CD4-positive, alpha-beta T cell treated with Interleukin-17A for 1 hour (primary cell): Measurements from ENCODE around the gene CAPN1.
"Not testable (repeated sequence)": the region's sequence is repeated elsewhere in the genome, so short reads cannot be mapped to it uniquely, and the experiment has no call there.

Experiments
- DNase-seq: peaks from one replicate; pipeline ENCODE4 v3.0.0-alpha.2; 2020

CAPN1 gene

GRCh38 chr11:65221026-65221425, 39.3 kb downstream of the CAPN1 start:
- no peak for DNase-seq

- DNase-seq = no peak
These were observed 41.3 kb downstream of the CAPN1 start for GRCh38 chr11:65223011-65223410.

- no peak for DNase-seq
These were observed 43.2 kb downstream of the CAPN1 start for GRCh38 chr11:65224930-65225278.

- peak; percentile 61 for DNase-seq
These were observed 43.8 kb downstream of the CAPN1 start for GRCh38 chr11:65225279-65226102.

GRCh38 chr11:65226103-65226442, 44.3 kb downstream of the CAPN1 start:
- no peak for DNase-seq

- no peak for DNase-seq
These were observed 46.2 kb downstream of the CAPN1 start for GRCh38 chr11:65227879-65228278.

GRCh38 chr11:65236194-65237059, 54.7 kb downstream of the CAPN1 start:
- no peak for DNase-seq

GRCh38 chr11:65238302-65238701, 56.6 kb downstream of the CAPN1 start:
- not testable (repeated sequence) for DNase-seq

- no peak for DNase-seq
These were observed 59.4 kb downstream of the CAPN1 start for GRCh38 chr11:65241134-65241533.

- no peak for DNase-seq
These were observed 60.0 kb downstream of the CAPN1 start for GRCh38 chr11:65241692-65242091.

GRCh38 chr11:65242389-65242788, 60.7 kb downstream of the CAPN1 start:
- no peak for DNase-seq

GRCh38 chr11:65243797-65244196, 62.1 kb downstream of the CAPN1 start:
- DNase-seq = no peak

GRCh38 chr11:65245046-65245445, 63.3 kb downstream of the CAPN1 start:
- not testable (repeated sequence) for DNase-seq

- DNase-seq = no peak
These were observed 64.8 kb downstream of the CAPN1 start for GRCh38 chr11:65246506-65246905.

GRCh38 chr11:65248184-65248710, 66.5 kb downstream of the CAPN1 start:
- not testable (repeated sequence) for DNase-seq

- no peak for DNase-seq
These were observed 69.7 kb downstream of the CAPN1 start for GRCh38 chr11:65251476-65251875.

- DNase-seq = no peak
These were observed 73.0 kb downstream of the CAPN1 start for GRCh38 chr11:65254724-65255123.

- no peak for DNase-seq
These were observed 77.3 kb downstream of the CAPN1 start for GRCh38 chr11:65258988-65259387.

GRCh38 chr11:65260302-65260701, 78.6 kb downstream of the CAPN1 start:
- no peak for DNase-seq

GRCh38 chr11:65260756-65261590, 79.2 kb downstream of the CAPN1 start:
- no peak for DNase-seq
